NCI-H1105 treated with DMSO at 0.1 percent for 48 hours (cell line): ENCODE results near the gene PLIN4.

Source experiments
- DNase-seq: peaks from one replicate; lab custom pipeline; 2025; lab: John Stamatoyannopoulos, UW

The PLIN4 gene

DNA sequence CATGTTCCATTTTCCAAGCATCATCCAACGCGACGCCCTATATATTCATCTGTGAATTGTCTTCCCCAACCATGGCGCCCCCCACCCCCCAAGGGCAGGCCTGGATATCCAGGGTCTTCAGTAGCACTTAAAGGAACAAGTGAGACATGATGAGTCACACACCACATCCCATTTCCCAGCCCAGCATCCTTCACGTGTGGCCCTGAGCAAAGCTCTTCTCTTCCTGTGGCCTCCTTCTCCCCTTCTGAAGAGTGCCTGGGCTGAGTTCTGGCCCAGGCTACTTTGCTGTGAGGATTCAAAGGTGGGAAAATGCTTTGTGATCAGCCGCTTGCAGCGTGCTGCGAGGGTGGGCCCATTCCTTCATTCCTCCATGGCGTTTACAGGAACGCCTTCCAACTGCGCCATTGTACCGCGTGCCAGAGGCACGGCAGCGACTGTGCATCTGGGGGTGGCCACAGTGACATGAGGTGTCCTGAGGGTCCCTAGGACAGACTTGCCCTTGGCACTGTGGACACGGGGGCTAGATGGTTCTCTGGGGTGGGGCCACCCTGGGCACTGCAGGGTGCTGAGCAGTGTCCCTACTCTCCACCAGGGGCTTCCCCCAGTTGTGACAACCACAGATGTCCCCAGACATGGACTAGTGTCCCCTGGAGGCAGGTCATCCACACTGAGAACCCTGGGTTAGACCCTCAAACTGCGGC is 11.7 kb downstream of the PLIN4 start:
- no peak for DNase-seq

GRCh38 chr19:4505570-4506448 is 12.5 kb downstream of the PLIN4 start:
- DNase-seq: no peak

GRCh38 chr19:4504891-4505569 is 13.3 kb downstream of the PLIN4 start:
- no peak for DNase-seq

GRCh38 chr19:4504297-4504701 is 14.0 kb downstream of the PLIN4 start:
- no peak for DNase-seq

- no peak for DNase-seq
Observed at GRCh38 chr19:4503825-4504170, 14.5 kb downstream of the PLIN4 start.

GRCh38 chr19:4503132-4503824 is 15.0 kb downstream of the PLIN4 start:
- no peak for DNase-seq

DNA sequence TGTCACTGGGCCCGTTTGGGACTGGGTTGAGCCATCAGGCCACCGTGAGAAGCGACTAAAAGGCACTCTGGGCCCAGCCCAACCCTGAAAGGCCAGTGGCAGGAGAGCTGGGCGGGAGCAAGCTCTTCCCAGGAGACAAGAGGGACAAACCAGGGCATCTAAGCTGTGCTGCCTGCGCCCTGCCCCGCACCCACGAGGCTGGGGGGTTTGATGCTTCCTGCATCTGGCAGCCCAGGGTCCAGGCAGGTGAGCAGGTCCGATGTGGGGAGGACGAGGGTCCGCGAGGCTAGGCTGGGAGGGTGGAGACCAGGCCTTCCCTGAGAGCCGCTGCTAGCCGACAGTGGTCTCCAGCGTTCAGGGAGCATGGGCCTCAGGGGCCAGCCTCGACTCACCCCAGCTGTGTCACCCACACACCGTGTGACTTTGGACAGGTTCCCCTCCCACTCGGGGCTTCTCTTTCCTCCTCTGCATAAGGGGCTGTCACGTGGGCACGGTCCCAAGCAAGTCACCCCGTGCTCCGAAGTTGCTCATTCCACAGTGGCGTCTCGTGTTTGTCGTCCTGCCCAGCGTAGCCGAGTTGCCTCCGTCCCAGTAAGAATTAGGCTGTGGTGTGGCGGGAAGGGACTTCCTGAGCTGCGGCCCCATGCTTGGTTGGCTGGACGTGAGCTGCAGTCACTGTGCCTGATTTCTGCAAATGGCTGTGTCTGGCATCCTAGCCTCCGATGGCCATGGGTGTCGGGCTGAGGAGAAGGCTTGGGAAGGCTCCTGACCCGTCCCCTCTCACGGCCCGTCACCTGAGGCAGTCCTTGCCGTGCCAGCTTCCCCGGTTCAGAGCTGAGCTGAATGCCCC is 15.8 kb downstream of the PLIN4 start:
- DNase-seq: no peak

DNA sequence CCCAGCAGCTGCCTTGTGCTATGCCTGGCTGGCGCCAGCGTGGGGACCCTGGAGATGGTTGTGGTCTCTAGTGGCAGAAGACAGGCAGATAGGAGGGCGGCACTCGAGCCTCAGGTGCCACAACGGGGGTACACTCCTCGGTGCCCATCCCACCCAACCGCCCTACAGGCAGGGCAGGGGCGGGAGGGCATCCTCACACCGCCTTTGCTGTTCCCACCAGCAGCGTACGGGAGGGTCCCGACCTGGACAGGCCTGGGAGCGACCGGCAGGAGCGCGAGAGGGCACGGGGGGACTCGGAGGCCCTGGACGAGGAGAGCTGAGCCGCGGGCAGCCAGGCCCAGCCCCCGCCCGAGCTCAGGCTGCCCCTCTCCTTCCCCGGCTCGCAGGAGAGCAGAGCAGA is 16.6 kb downstream of the PLIN4 start:
- no peak for DNase-seq

DNA sequence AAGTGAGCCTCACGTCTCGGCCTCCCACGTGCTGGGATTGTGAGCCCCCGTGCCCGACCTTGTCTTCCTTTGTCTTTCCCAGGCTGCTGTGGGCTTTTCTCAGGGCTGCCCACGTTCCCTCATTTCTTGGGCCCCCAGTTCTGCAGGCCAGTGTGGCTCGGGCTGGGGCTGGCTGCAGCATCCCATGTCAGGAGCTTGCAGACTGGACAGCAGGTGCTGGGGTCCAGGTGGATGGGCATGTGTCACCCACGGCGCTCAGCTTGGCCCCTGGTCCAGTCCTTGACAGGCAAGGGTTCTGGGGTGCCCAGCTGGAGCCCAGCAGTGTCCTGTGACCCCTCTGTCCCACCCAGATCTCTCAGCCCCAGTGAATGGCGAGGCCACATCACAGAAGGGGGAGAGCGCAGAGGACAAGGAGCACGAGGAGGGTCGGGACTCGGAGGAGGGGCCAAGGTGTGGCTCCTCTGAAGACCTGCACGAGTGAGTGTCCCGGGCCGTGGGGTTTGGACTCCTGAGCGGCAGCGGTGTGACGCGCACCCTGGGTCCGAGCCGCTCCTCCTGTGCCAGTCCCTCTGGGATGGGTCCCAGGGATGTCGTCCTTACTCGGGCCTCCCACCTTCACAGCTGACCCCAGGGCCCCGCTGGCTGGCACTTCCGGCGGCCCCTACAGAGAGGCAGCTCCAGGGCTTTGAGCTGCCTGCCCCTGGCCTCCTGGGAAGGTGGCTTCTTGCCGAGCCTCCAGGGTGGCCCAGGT is 17.3 kb downstream of the PLIN4 start:
- no peak for DNase-seq

DNA sequence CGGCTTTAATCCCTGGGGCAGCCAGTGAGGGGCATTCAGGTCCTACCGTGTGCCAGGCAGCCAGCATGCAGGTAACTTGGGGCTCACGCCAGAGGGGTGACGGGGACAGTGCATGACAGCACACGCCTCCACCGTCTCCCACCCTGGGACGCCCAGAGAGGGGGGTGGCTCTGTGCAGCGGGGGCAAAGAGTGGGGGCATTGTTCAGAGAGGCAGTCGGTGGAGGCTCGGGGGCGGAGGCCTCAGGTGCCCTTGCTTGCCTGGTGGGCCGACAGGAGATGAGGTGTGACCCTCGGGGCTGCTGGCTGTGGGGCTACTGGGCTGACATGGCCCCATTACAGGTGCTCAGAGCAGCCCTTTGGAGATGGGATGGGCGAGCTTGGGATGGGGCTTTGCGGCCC is 18.4 kb downstream of the PLIN4 start:
- no peak for DNase-seq

- no peak for DNase-seq
Observed at GRCh38 chr19:4499318-4499717, 19.0 kb downstream of the PLIN4 start.

GRCh38 chr19:4498694-4499093 is 19.6 kb downstream of the PLIN4 start:
- DNase-seq: no peak

GRCh38 chr19:4497770-4498389 is 20.4 kb downstream of the PLIN4 start:
- no peak for DNase-seq

- no peak for DNase-seq
Observed at GRCh38 chr19:4496304-4496703, 22.0 kb downstream of the PLIN4 start.

DNA sequence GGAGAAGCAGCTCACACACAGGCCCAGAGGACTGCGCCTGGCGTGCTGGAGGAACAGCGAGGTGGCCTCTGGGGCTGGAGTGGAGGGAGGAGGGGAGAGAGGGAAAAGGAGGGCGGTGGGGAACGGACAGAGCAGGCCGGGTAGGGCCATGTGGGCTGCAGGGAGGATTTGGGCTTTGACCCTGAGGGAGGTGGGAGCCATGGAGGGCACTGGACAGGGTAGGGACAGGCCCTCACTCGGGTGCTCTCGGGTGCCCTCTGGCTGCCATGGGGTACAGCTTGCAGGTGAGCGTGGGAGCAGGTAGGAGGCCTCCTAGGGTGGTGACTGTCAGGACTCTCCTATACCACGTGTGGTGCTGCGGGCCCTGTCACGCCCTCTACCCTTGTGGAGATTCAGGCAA is 22.8 kb downstream of the PLIN4 start:
- no peak for DNase-seq

- DNase-seq: no peak
Observed at GRCh38 chr19:4494691-4495064, 23.6 kb downstream of the PLIN4 start.

DNA sequence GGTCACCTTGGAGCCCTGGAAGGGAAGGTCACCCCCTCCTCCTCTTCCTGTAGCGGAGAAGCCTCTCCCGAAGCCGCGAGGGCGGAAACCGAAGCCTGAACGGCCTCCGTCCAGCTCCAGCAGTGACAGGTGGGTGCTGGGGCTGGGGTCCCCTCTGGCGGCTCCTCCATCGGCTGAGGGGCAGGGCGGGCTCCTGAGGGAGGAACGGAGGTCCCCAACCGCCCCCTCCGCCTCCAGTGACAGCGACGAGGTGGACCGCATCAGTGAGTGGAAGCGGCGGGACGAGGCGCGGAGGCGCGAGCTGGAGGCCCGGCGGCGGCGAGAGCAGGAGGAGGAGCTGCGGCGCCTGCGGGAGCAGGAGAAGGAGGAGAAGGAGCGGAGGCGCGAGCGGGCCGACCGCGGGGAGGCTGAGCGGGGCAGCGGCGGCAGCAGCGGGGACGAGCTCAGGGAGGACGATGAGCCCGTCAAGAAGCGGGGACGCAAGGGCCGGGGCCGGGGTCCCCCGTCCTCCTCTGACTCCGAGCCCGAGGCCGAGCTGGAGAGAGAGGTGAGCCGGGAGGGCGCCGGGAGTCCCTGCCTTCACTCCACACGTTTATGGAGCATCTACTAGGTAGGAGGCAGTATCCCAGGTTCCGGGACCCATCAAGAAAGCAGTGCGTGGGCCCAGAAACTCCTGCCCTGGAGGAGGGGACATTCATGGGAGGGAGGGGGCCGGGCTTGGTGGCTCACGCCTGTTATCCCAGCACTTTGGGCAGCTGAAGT is 24.2 kb downstream of the PLIN4 start:
- no peak for DNase-seq

DNA sequence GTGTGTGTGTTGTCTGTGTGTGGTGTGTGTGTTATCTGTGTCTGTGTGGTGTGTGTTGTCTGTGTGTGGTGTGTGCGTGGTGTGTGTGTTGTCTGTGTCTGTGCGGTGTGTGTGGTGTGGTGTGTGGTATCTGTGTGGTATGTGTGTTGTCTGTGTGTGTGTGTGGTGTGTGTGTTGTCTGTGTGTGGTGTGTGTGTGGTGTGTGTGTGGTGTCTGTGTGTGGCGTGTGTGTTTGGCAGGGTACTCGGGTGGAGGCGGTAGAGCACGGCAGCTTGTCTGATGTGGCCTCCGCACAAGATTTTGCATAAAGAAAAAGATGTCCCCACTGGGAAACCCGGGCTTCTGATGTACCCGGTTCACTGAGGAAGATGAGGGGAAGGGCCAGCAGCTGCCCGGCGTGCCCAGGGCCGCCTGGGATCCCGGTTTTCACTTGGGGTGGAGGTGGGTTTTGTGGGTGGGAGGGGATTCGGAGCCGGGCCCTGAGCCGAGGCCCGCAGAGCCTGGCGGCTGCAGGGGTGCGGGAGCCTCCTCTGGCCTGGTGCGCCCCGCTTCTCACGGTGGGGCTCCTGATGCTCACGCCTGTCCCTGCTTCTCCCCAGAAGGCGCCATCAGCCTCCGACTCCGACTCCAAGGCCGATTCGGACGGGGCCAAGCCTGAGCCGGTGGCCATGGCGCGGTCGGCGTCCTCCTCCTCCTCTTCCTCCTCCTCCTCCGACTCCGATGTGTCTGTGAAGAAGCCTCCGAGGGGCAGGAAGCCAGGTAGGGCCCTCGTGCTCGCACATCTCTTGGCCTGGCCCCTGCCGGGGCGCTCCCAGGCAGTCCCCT is 25.0 kb downstream of the PLIN4 start:
- no peak for DNase-seq
